Measurements from ENCODE around the gene SDK2.

Gene SDK2

GRCh38 chr17:73292031-73292531, 352.2 kb downstream of the SDK2 start:
- H3K27ac ChIP-seq (replicated peaks) = peak overlapping the region; percentile 63
- no peaks in the 10 kb centered on the region for H3K27me3 ChIP-seq (ENCODE audit: insufficient read depth, poor library complexity, severe bottlenecking)
- no peak overlapping the region for H3K4me3 ChIP-seq (replicated peaks; ENCODE audit: insufficient read depth, low read length)
- no peak for TF ChIP-seq GABPA (IDR thresholded peaks at IDR 0.05; ENCODE audit: low read depth)
- TF ChIP-seq POLR2AphosphoS5 (IDR thresholded peaks at IDR 0.05; ENCODE audit: low read depth) = no peak
- TF ChIP-seq SPI1 (IDR thresholded peaks at IDR 0.05; ENCODE audit: borderline replicate concordance, low read depth) = no peak
- no peak for TF ChIP-seq CTCF (IDR thresholded peaks at IDR 0.05; ENCODE audit: insufficient read depth, low read length)
- TF ChIP-seq, protein P1, sequence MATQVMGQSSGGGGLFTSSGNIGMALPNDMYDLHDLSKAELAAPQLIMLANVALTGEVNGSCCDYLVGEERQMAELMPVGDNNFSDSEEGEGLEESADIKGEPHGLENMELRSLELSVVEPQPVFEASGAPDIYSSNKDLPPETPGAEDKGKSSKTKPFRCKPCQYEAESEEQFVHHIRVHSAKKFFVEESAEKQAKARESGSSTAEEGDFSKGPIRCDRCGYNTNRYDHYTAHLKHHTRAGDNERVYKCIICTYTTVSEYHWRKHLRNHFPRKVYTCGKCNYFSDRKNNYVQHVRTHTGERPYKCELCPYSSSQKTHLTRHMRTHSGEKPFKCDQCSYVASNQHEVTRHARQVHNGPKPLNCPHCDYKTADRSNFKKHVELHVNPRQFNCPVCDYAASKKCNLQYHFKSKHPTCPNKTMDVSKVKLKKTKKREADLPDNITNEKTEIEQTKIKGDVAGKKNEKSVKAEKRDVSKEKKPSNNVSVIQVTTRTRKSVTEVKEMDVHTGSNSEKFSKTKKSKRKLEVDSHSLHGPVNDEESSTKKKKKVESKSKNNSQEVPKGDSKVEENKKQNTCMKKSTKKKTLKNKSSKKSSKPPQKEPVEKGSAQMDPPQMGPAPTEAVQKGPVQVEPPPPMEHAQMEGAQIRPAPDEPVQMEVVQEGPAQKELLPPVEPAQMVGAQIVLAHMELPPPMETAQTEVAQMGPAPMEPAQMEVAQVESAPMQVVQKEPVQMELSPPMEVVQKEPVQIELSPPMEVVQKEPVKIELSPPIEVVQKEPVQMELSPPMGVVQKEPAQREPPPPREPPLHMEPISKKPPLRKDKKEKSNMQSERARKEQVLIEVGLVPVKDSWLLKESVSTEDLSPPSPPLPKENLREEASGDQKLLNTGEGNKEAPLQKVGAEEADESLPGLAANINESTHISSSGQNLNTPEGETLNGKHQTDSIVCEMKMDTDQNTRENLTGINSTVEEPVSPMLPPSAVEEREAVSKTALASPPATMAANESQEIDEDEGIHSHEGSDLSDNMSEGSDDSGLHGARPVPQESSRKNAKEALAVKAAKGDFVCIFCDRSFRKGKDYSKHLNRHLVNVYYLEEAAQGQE (IDR thresholded peaks at IDR 0.05; ENCODE audit: insufficient replicate concordance, low read depth) = no peak
- no peak for DNase-seq (ENCODE audit: low read depth in 1 of 2, low spot score in 1 of 2)

GRCh38 chr17:73291260-73291801, 352.9 kb downstream of the SDK2 start:
- Histone ChIP-seq H3K27ac (replicated peaks) (peak overlapping the region; percentile 63), H3K4me3 (replicated peaks; ENCODE audit: insufficient read depth, low read length) (no peak overlapping the region), H3K27me3 (ENCODE audit: insufficient read depth, poor library complexity, severe bottlenecking) (no peaks in the 10 kb centered on the region)
- peak; percentile 69 to 84 for DNase-seq (ENCODE audit: low read depth in 1 of 2, low spot score in 1 of 2)
- TF ChIP-seq, protein P1 (IDR thresholded peaks at IDR 0.05; ENCODE audit: insufficient replicate concordance, low read depth) = no peak
- peak; percentile 46; the same call in 1 of the 2 replicates for TF ChIP-seq POLR2AphosphoS5 (IDR thresholded peaks at IDR 0.05; ENCODE audit: low read depth)
- peak; percentile 61 for TF ChIP-seq SPI1 (IDR thresholded peaks at IDR 0.05; ENCODE audit: borderline replicate concordance, low read depth)

DNA sequence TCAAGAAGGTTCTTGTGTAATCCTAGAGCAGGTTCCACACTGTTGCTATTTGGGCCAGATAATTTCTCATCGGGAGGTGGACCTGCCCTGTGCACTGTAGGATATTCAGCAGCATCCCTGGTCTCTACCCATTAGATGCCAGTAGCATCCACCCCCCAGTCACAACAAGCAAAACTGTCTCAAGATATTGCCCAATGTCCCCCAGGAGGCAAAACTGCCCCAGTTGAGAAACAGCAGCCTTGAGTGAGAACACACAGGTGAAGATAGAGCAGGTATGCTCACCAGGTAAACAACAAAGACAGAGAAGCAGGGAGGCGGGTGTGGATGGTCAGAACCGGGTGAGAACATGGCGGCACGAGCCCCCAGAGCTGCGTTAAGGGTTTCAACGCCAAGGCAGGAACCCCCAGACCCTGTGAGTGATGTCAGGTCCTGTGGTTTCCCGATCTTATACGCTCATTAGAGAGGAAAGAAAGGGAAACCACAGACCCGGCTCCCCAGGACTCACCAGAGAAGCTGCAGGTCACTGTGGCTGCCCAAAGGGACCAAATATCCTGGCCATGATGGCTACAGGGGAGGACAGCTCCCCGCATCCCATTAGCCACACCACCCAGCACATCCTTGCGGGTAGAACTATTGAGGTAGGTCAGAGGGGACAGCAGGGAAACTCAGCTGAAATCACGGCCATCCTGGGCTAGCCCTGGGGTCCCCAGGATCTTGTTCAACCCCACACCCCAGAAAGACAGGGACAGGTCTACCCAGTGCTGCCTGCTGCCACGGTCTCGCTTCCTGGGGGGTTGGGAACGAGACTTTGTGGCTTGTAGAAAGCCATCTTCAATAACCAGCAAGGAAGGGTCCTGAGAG, 353.6 kb downstream of the SDK2 start:
- DNase-seq (ENCODE audit: low read depth in 1 of 2, low spot score in 1 of 2) = peak in 1 of 2 experiments; percentile 34
- H3K27ac ChIP-seq (replicated peaks) = peak overlapping the region; percentile 63
- no peaks in the 10 kb centered on the region for H3K27me3 ChIP-seq (ENCODE audit: insufficient read depth, poor library complexity, severe bottlenecking)
- no peak for TF ChIP-seq SPI1 (IDR thresholded peaks at IDR 0.05; ENCODE audit: borderline replicate concordance, low read depth)
- TF ChIP-seq GABPA (IDR thresholded peaks at IDR 0.05; ENCODE audit: low read depth) = no peak
- TF ChIP-seq, protein P1 (IDR thresholded peaks at IDR 0.05; ENCODE audit: insufficient replicate concordance, low read depth) = no peak
- H3K4me3 ChIP-seq (replicated peaks; ENCODE audit: insufficient read depth, low read length) = no peak overlapping the region
